Posterior vena cava (tissue), 2 donors: ENCODE results near the gene RGS9BP. TPM values are rescaled to one million over a fixed set of nuclear protein-coding genes. Genes with fewer than 3 reads are reported as not detected.
"Not testable (repeated sequence)": the region's sequence is repeated elsewhere in the genome, so short reads cannot be mapped to it uniquely, and the experiment has no call there.

Experiments used
- DNase-seq: peaks from one replicate; pipeline ENCODE4 v3.0.0-alpha.2; 2020; ENCODE audit warnings: low spot score
- intact Hi-C, 2 donors: fragments of 100-400 bp; cut with DNase I; formaldehyde crosslinking; loops; one replicate each; pipeline versions ENCODE4 v1.14.1 to v1.14.2; 2022 to 2023
- total RNA-seq, 2 donors: library from RNA; stranded (reverse); fragmentation: NEBNext Ultra II Directional; extraction: Animal tissue kit (Norgen Biotek cat#: 25700); gene quantifications; one replicate each; pipeline ENCODE4 v1.2.1, GENCODE V29; 2021
- donor health status: DM: yes; HTN: yes; CAD: no.
- donor health status: DM: yes; HTN: yes; CAD: no.

RGS9BP gene
- total RNA-seq, 2 donors from 2014 or later = 0.14 to 0.24 TPM

- intact Hi-C loops = no loop called here
- DNase-seq = no peak
These were observed 17.0 kb downstream of the RGS9BP start for GRCh38 chr19:32692727-32693061.

GRCh38 chr19:32693151-32694108 is 17.8 kb downstream of the RGS9BP start:
- intact Hi-C loops = not testable (repeated sequence)

GRCh38 chr19:32694316-32694715 is 18.7 kb downstream of the RGS9BP start:
- DNase-seq, intact Hi-C loops: not testable (repeated sequence)

More at GRCh38 chr19:32693151-32694108, 17.8 kb downstream of the RGS9BP start:
- not testable (repeated sequence) for DNase-seq

GRCh38 chr19:32694851-32695250 is 19.2 kb downstream of the RGS9BP start:
- DNase-seq, intact Hi-C loops: not testable (repeated sequence)

GRCh38 chr19:32695506-32695905 is 19.9 kb downstream of the RGS9BP start:
- DNase-seq, intact Hi-C loops: not testable (repeated sequence)

GRCh38 chr19:32696771-32697170 is 21.1 kb downstream of the RGS9BP start:
- intact Hi-C loops, DNase-seq: not testable (repeated sequence)

GRCh38 chr19:32700129-32700528 is 24.5 kb downstream of the RGS9BP start:
- DNase-seq, intact Hi-C loops: not testable (repeated sequence)

- intact Hi-C loops = no loop called here
- no peak for DNase-seq
These were observed 26.4 kb downstream of the RGS9BP start for GRCh38 chr19:32702010-32702409.

GRCh38 chr19:32704006-32704405 is 28.4 kb downstream of the RGS9BP start:
- intact Hi-C loops = not testable (repeated sequence)

GRCh38 chr19:32708457-32708856 is 32.8 kb downstream of the RGS9BP start:
- DNase-seq = no peak
- intact Hi-C loops = no loop called here

More at GRCh38 chr19:32704006-32704405, 28.4 kb downstream of the RGS9BP start:
- not testable (repeated sequence) for DNase-seq

- DNase-seq = no peak
- intact Hi-C loops = no loop called here
These were observed 33.4 kb downstream of the RGS9BP start for GRCh38 chr19:32709032-32709431.

- intact Hi-C loops = no loop called here
- DNase-seq = no peak
These were observed 36.1 kb downstream of the RGS9BP start for GRCh38 chr19:32711747-32712146.

GRCh38 chr19:32716203-32716602 is 40.6 kb downstream of the RGS9BP start:
- intact Hi-C loops, DNase-seq: not testable (repeated sequence)

GRCh38 chr19:32717496-32717895 is 41.8 kb downstream of the RGS9BP start:
- DNase-seq = no peak
- intact Hi-C loops = no loop called here

GRCh38 chr19:32718286-32718685 is 42.6 kb downstream of the RGS9BP start:
- intact Hi-C loops = no loop called here
- no peak for DNase-seq

- intact Hi-C loops = no loop called here
- DNase-seq = no peak
These were observed 44.0 kb downstream of the RGS9BP start, which contains the start of gene TDRD12 for GRCh38 chr19:32719611-32720059. TDRD12 (plus strand) TSS chr19:32719767; CDS start chr19:32720073, 306 bp downstream.

- DNase-seq = no peak
- intact Hi-C loops = no loop called here
These were observed 44.7 kb downstream of the RGS9BP start for GRCh38 chr19:32720216-32720935.

- intact Hi-C loops = no loop called here
- DNase-seq = no peak
These were observed 45.2 kb downstream of the RGS9BP start for GRCh38 chr19:32720936-32721250.
